K562 (cell line): ENCODE data around the gene TP73. TPM values are rescaled to one million over a fixed set of nuclear protein-coding genes. Genes with fewer than 3 reads are reported as not detected.
A peak's percentile ranks its signal among the peaks of the same experiment; 100 is the strongest.

ENCODE experiments used
- CREB1 ChIP-seq, 2 experiments: sonication (generic) in 1 of 2; formaldehyde crosslinking in 1 of 2; IDR thresholded peaks; 2 replicates each; pipeline versions ENCODE4 v1.6.1 to v1.8.0; 2012 to 2022; ENCODE audit warnings: inconsistent platforms in 1 of 2, mild to moderate bottlenecking in 1 of 2, missing genetic modification reagents in 1 of 2, moderate library complexity in 1 of 2
- CXXC5 ChIP-seq: fragments of 250-450 bp; sonication (Bioruptor Pico); IDR thresholded peaks from 2 replicates; pipeline ENCODE4 v1.8.0; 2022; ENCODE audit warnings: inconsistent platforms, mild to moderate bottlenecking, moderate library complexity
- ESRRA ChIP-seq: fragments of 450-650 bp; IDR thresholded peaks from 2 replicates; pipeline ENCODE4 v1.6.1; 2014; ENCODE audit warnings: low read depth, mild to moderate bottlenecking, moderate library complexity, borderline replicate concordance
- EWSR1 ChIP-seq: fragments of 450-650 bp; IDR thresholded peaks from 2 replicates; pipeline ENCODE4 v1.6.1; 2018; ENCODE audit warnings: borderline replicate concordance, mild to moderate bottlenecking, low read depth, moderate library complexity; ENCODE audit not compliant: partially characterized antibody
- GABPB1 ChIP-seq: sonication (generic); formaldehyde crosslinking; IDR thresholded peaks from 2 replicates; pipeline ENCODE4 v1.8.0; 2022; ENCODE audit warnings: mild to moderate bottlenecking, missing genetic modification reagents
- HSF4 ChIP-seq: fragments of 250-450 bp; sonication (Bioruptor Pico); IDR thresholded peaks from 2 replicates; pipeline ENCODE4 v2.1.2; 2022; ENCODE audit warnings: mild to moderate bottlenecking, moderate library complexity, borderline replicate concordance
- JUN ChIP-seq, 2 experiments: sonication (generic) in 1 of 2; formaldehyde crosslinking in 1 of 2; IDR thresholded peaks; 2 replicates each; pipeline versions ENCODE4 v1.6.1 to v1.8.0; 2012 to 2022; ENCODE audit warnings: borderline replicate concordance in 2 of 2, mild to moderate bottlenecking in 2 of 2, improper control_type of control experiment in 1 of 2, low read depth in 1 of 2, low read length in 1 of 2, missing genetic modification reagents in 1 of 2
- L3MBTL2 ChIP-seq: fragments of 450-650 bp; IDR thresholded peaks from 2 replicates; pipeline ENCODE4 v1.6.1; 2016; ENCODE audit warnings: mild to moderate bottlenecking, moderate library complexity
- LCOR ChIP-seq: sonication (generic); formaldehyde crosslinking; IDR thresholded peaks from 2 replicates; pipeline ENCODE4 v1.8.0; 2022; ENCODE audit warnings: mild to moderate bottlenecking, missing genetic modification reagents
- MAZ ChIP-seq, 2 experiments: fragments of 450-650 bp in 1 of 2; sonication (generic) in 1 of 2; formaldehyde crosslinking; IDR thresholded peaks in 1 of 2; conservative IDR thresholded peaks in 1 of 2; 2 replicates each; pipeline versions ENCODE4 v1.4.0 to v1.5.0; 2020; ENCODE audit warnings: mild to moderate bottlenecking in 1 of 2, missing genetic modification reagents in 1 of 2
- MXD1 ChIP-seq: fragments of 250-450 bp; sonication (Bioruptor Pico); IDR thresholded peaks from 2 replicates; pipeline ENCODE4 v1.8.0; 2021; ENCODE audit warnings: borderline replicate concordance, mild to moderate bottlenecking, moderate library complexity; ENCODE audit not compliant: poor library complexity, severe bottlenecking
- POU5F1 ChIP-seq: fragments of 150-350 bp; IDR thresholded peaks from 2 replicates; pipeline ENCODE4 v1.6.1; 2014; ENCODE audit warnings: borderline replicate concordance, low read length, low read depth, mild to moderate bottlenecking; ENCODE audit not compliant: partially characterized antibody
- SLC30A9 ChIP-seq: fragments of 250-450 bp; sonication (Bioruptor Pico); IDR thresholded peaks from 2 replicates; pipeline ENCODE4 v1.8.0; 2022; ENCODE audit warnings: mild to moderate bottlenecking, moderate library complexity
- TEAD1 ChIP-seq, 2 experiments: fragments of 450-650 bp in 1 of 2; sonication (generic) in 1 of 2; formaldehyde crosslinking; IDR thresholded peaks; 2 replicates each; pipeline versions ENCODE4 v1.4.0 to v1.8.0; 2020 to 2022; ENCODE audit warnings: mild to moderate bottlenecking in 2 of 2, missing genetic modification reagents in 1 of 2
- TRIM24 ChIP-seq, 2 experiments: fragments of 450-650 bp; IDR thresholded peaks; 2 replicates each; pipeline ENCODE4 v1.6.1; 2016
- USF2 ChIP-seq: sonication (generic); formaldehyde crosslinking; IDR thresholded peaks from 2 replicates; pipeline ENCODE4 v1.5.0; 2020; ENCODE audit warnings: missing genetic modification reagents
- YY1 ChIP-seq, 3 experiments: IDR thresholded peaks; 2 replicates each; pipeline ENCODE4 v1.6.1; 2011; ENCODE audit warnings: low read length in 2 of 3, mild to moderate bottlenecking in 2 of 3, moderate library complexity in 2 of 3, borderline replicate concordance in 1 of 3, control low read depth in 1 of 3, low read depth in 1 of 3; ENCODE audit not compliant: insufficient read depth in 3 of 3, insufficient replicate concordance in 2 of 3, control insufficient read depth in 1 of 3, insufficient read length in 1 of 3; ENCODE audit errors: extremely low read depth in 1 of 3
- ZBTB7A ChIP-seq: IDR thresholded peaks from 2 replicates; pipeline ENCODE4 v1.6.1; 2011; ENCODE audit warnings: low read depth, mild to moderate bottlenecking, low read length, moderate library complexity, borderline replicate concordance; ENCODE audit not compliant: control insufficient read depth
- ZNF444 ChIP-seq: fragments of 250-450 bp; sonication (Bioruptor Pico); IDR thresholded peaks from 2 replicates; pipeline ENCODE4 v1.4.0; 2020; ENCODE audit warnings: mild to moderate bottlenecking, moderate library complexity
- polyA plus RNA-seq, 8 experiments: library from polyadenylated mRNA; depleted of rRNA in 4 of 8; stranded (reverse) in 5 of 8; unstranded in 3 of 8; fragments of >200 nt; fragmentation: Nextera tagmentation in 2 of 8; fragmentation: Illumina TruSeq in 1 of 8; extraction: Ambion mirVana in 2 of 8; extraction: Trizol in 1 of 8; gene quantifications; 2 replicates each; pipeline versions ENCODE4 v1.2.1 to v1.2.3, GENCODE V29; 2011 to 2014; ENCODE audit warnings: inconsistent platforms in 1 of 8, missing spikeins in 1 of 8
- total RNA-seq, 7 experiments: library from RNA; depleted of rRNA in 6 of 7; stranded (reverse); fragments of >200 nt in 6 of 7; fragmentation: Illumina TruSeq in 2 of 7; extraction: Trizol in 2 of 7; gene quantifications; 2 replicates each; pipeline versions ENCODE4 v1.2.1 to v1.2.3, GENCODE V29; 2011 to 2021; ENCODE audit warnings: low replicate concordance in 1 of 7

TP73 gene
- total and polyA plus RNA-seq, 9 of the 15 experiments (the other 6 are each of a cell fraction or from before 2014, with no cell fraction given), result 0.07 to 1.6 (median 0.40) TPM; not detected in 2

GRCh38 chr1:3717715-3718601, 65.6 kb downstream of the TP73 start (continued):
- TF ChIP-seq CXXC5 (peak; percentile 43; the same call in 1 of the 2 replicates), MAZ (CRISPR knock-in tag; conservative IDR thresholded peaks at IDR 0.05 in 1 of 2, IDR thresholded peaks at IDR 0.05 in 1 of 2) (peak in 1 of 2 experiments; percentile 73; a peak in 2 of 4 replicates), HSF4 (CRISPR knock-in tag) (no peak), ESRRA (0 out of 2 replicates have a peak, but pooled peaks have one; percentile 25), TRIM24 (IDR thresholded peaks at IDR 0.05) (no peak), LCOR (peak; percentile 84), USF2 (CRISPR knock-in tag) (peak; percentile 28; the same call in 1 of the 2 replicates), L3MBTL2 (no peak), TEAD1 (CRISPR knock-in tag; IDR thresholded peaks at IDR 0.05) (peak in 1 of 2 experiments; percentile 23; a peak in 1 of 4 replicates), ZBTB7A (peak; percentile 67; the same call in 1 of the 2 replicates), MXD1 (CRISPR knock-in tag) (no peak), SLC30A9 (CRISPR knock-in tag) (no peak), JUN (IDR thresholded peaks at IDR 0.05; ENCODE audit: borderline replicate concordance, low read depth, low read length) (no peak), JUN (CRISPR knock-in tag; IDR thresholded peaks at IDR 0.05; ENCODE audit: borderline replicate concordance) (0 out of 2 replicates have a peak, but pooled peaks have one; percentile 72), GABPB1 (CRISPR knock-in tag) (peak; percentile 64), YY1 (IDR thresholded peaks at IDR 0.05; ENCODE audit: borderline replicate concordance in 1 of 3, control insufficient read depth in 1 of 3, extremely low read depth in 1 of 3, insufficient read depth in 3 of 3, insufficient read length in 1 of 3, insufficient replicate concordance in 2 of 3, low read depth in 1 of 3, low read length in 2 of 3) (no peak), ZNF444 (no peak), POU5F1 (no peak), CREB1 (IDR thresholded peaks at IDR 0.05) (no peak), CREB1 (CRISPR knock-in tag; IDR thresholded peaks at IDR 0.05) (0 out of 2 replicates have a peak, but pooled peaks have one; percentile 51), EWSR1 (no peak)
